Measurements from ENCODE around the gene RELA. TPM values are rescaled to one million over a fixed set of nuclear protein-coding genes. Genes with fewer than 3 reads are reported as not detected.
A peak's percentile ranks its signal among the peaks of the same experiment; 100 is the strongest.

The RELA gene
- total and polyA plus RNA-seq, 2 of the 13 experiments (the other 11 are each of a cell fraction or from before 2014, with no cell fraction given), result 21.4 to 40.5 TPM

GRCh38 chr11:65637794-65638419 is 24.8 kb downstream of the RELA start, which contains the start of gene SIPA1 (continued):
- TF ChIP-seq FOXO1 (CRISPR knock-in tag; IDR thresholded peaks at IDR 0.05), result no peak; the same call in 1 of the 2 replicates
- no peak for TF ChIP-seq ZNF572 (CRISPR knock-in tag; IDR thresholded peaks at IDR 0.05)
- no peak for TF ChIP-seq RFX3 (CRISPR knock-in tag; IDR thresholded peaks at IDR 0.05)
- TF ChIP-seq ZNF552 (CRISPR knock-in tag; IDR thresholded peaks at IDR 0.05; ENCODE audit: borderline replicate concordance), result no peak
- no peak for TF ChIP-seq NFYB (CRISPR knock-in tag; IDR thresholded peaks at IDR 0.05)
- no peak for TF ChIP-seq ZNF292 (CRISPR knock-in tag; IDR thresholded peaks at IDR 0.05; ENCODE audit: borderline replicate concordance, low read depth)
- TF ChIP-seq ZNF703 (CRISPR knock-in tag; IDR thresholded peaks at IDR 0.05; ENCODE audit: borderline replicate concordance), result no peak
- TF ChIP-seq ZBTB38 (CRISPR knock-in tag; IDR thresholded peaks at IDR 0.05), result no peak
- TF ChIP-seq BORCS8-MEF2B (CRISPR knock-in tag; IDR thresholded peaks at IDR 0.05), result peak; percentile 73; the same call in 1 of the 2 replicates
- peak; percentile 61; the same call in 1 of the 2 replicates for TF ChIP-seq POGK (CRISPR knock-in tag; conservative IDR thresholded peaks at IDR 0.05)
- no peak for TF ChIP-seq ZNF33A (CRISPR knock-in tag; IDR thresholded peaks at IDR 0.05; ENCODE audit: borderline replicate concordance)
- no peak for TF ChIP-seq PHF5A (CRISPR knock-in tag; IDR thresholded peaks at IDR 0.05; ENCODE audit: low read depth, unreplicated experiment)
- no peak for TF ChIP-seq NR2F1 (CRISPR knock-in tag; IDR thresholded peaks at IDR 0.05)
- TF ChIP-seq RARA (CRISPR knock-in tag; IDR thresholded peaks at IDR 0.05), result no peak
- peak; percentile 92 for TF ChIP-seq ZNF691 (CRISPR knock-in tag; IDR thresholded peaks at IDR 0.05; ENCODE audit: borderline replicate concordance, low read depth)
- peak in 1 of 2 experiments; percentile 62; a peak in 3 of 4 replicates for TF ChIP-seq POLR2A (IDR thresholded peaks at IDR 0.05; ENCODE audit: insufficient read depth in 1 of 2, low read depth in 2 of 2, low read length in 2 of 2)
- peak; percentile 71; the same call in 1 of the 2 replicates for TF ChIP-seq SIN3A (IDR thresholded peaks at IDR 0.05; ENCODE audit: borderline replicate concordance, low read depth, low read length)
- TF ChIP-seq RXRB (CRISPR knock-in tag; IDR thresholded peaks at IDR 0.05; ENCODE audit: borderline replicate concordance), result peak; percentile 40; the same call in 1 of the 2 replicates
- no peak for TF ChIP-seq FUBP1 (CRISPR knock-in tag; IDR thresholded peaks at IDR 0.05; ENCODE audit: borderline replicate concordance)
- TF ChIP-seq ZNF354B (CRISPR knock-in tag; IDR thresholded peaks at IDR 0.05), result peak; percentile 78; the same call in 1 of the 2 replicates
- no peak for TF ChIP-seq THAP8 (CRISPR knock-in tag; IDR thresholded peaks at IDR 0.05; ENCODE audit: borderline replicate concordance)
- peak; percentile 71; the same call in 1 of the 2 replicates for TF ChIP-seq ZNF639 (CRISPR knock-in tag; conservative IDR thresholded peaks at IDR 0.05)
- TF ChIP-seq ATAD3A (CRISPR knock-in tag; IDR thresholded peaks at IDR 0.05), result no peak

All from HepG2 (cell line).